ENCODE measurements around the gene PRSS53. TPM values are rescaled to one million over a fixed set of nuclear protein-coding genes. Genes with fewer than 3 reads are reported as not detected.
"Not testable (repeated sequence)": the region's sequence is repeated elsewhere in the genome, so short reads cannot be mapped to it uniquely, and the experiment has no call there.

PRSS53 gene
- total RNA-seq, 1 experiment from 2014 or later = 2.8 TPM

- H3K14ac ChIP-seq (ENCODE audit: insufficient read depth, low read length) = no peak overlapping the region
- H2AFZ ChIP-seq (ENCODE audit: low read length) = no peak overlapping the region
- peak; percentile 89 for DNase-seq
- no peaks in the 10 kb centered on the region for H3K79me1 ChIP-seq (ENCODE audit: insufficient read depth, low read depth, low read length, poor library complexity, severe bottlenecking)
- no peak overlapping the region for H3K4ac ChIP-seq (ENCODE audit: low read depth, low read length)
- H3K9me3 ChIP-seq (ENCODE audit: control insufficient read depth, low read depth, low read length) = no peaks in the 10 kb centered on the region
- no peaks in the 10 kb centered on the region for H4K20me1 ChIP-seq (ENCODE audit: control insufficient read depth, insufficient read depth, insufficient read length)
- Mint-ChIP-seq H3K27ac (no peak overlapping the region), H3K36me3 (ENCODE audit: insufficient read depth in 1 of 3, low read depth in 3 of 3) (peaks cover 12 to 15% (median 12%) of the 10 kb centered on the region in 3 experiments), H3K9me3 (peaks cover 2 to 4% of the 10 kb centered on the region in 2 experiments; a peak in 3 of 5 replicates), H3K4me3 (no peak overlapping the region), H3K4me1 (peaks cover 9 to 14% of the 10 kb centered on the region in 2 experiments), H3K27me3 (ENCODE audit: low read depth) (peaks cover 9% of the 10 kb centered on the region)
- TF ChIP-seq CTCF (conservative IDR thresholded peaks at IDR 0.05) = peak; percentile 79
- H4K8ac ChIP-seq (replicated peaks; ENCODE audit: insufficient read length, low read depth, low read length) = no peak overlapping the region
- no peaks in the 10 kb centered on the region; the same call in 1 of the 2 replicates for H3K79me2 ChIP-seq (ENCODE audit: insufficient read depth, low read length)
- no peak overlapping the region for H2BK5ac ChIP-seq (ENCODE audit: insufficient read length, low read length)
- no peak overlapping the region for H3K4me2 ChIP-seq (ENCODE audit: insufficient read depth, insufficient read length, low read length)
- no peak overlapping the region for H2AK5ac ChIP-seq (ENCODE audit: insufficient read length, low read length)
- no peak overlapping the region for H3K56ac ChIP-seq (ENCODE audit: insufficient read length, low read depth, low read length)
- H2BK20ac ChIP-seq (ENCODE audit: low read depth, low read length, poor library complexity, severe bottlenecking) = no peak overlapping the region
- H3K9ac ChIP-seq (ENCODE audit: extremely low read depth, insufficient read length, low read length) = no peak overlapping the region
- no peaks in the 10 kb centered on the region; the same call in 1 of the 2 replicates for H3K27me3 ChIP-seq (ENCODE audit: insufficient read depth, low read length)
- H3K23me2 ChIP-seq (ENCODE audit: insufficient read length, low read depth, low read length, poor library complexity, severe bottlenecking) = peaks cover 8% of the 10 kb centered on the region
- no peak overlapping the region for H3K27ac ChIP-seq (ENCODE audit: insufficient read length, low read depth, low read length)
- no peak overlapping the region for H2BK15ac ChIP-seq (ENCODE audit: low read depth, low read length)
- no peak overlapping the region for H3K23ac ChIP-seq (ENCODE audit: insufficient read length, low read depth, low read length)
- no peak overlapping the region for H4K5ac ChIP-seq (ENCODE audit: insufficient read length, low read depth, low read length)
- H3T11ph ChIP-seq (ENCODE audit: low read length) = no peak overlapping the region
- WGBS (ENCODE audit: extremely low coverage, insufficient read length, low lambda C conversion rate) = no CpG with 5 or more reads among the region's 33 CpGs
- H3K4me1 ChIP-seq (ENCODE audit: insufficient read depth, low read length) = no peaks in the 10 kb centered on the region
- H3K18ac ChIP-seq (ENCODE audit: insufficient read length, low read depth, low read length) = no peak overlapping the region
- no peak overlapping the region for H4K91ac ChIP-seq (ENCODE audit: insufficient read length, low read depth, low read length)
- no peak overlapping the region for H2BK120ac ChIP-seq (ENCODE audit: low read depth, low read length, poor library complexity, severe bottlenecking)
- no peak overlapping the region for H2BK12ac ChIP-seq (ENCODE audit: insufficient read length, low read depth, low read length)
These were observed 17.0 kb upstream of the PRSS53 start for GRCh38 chr16:31105677-31106213.

DNA sequence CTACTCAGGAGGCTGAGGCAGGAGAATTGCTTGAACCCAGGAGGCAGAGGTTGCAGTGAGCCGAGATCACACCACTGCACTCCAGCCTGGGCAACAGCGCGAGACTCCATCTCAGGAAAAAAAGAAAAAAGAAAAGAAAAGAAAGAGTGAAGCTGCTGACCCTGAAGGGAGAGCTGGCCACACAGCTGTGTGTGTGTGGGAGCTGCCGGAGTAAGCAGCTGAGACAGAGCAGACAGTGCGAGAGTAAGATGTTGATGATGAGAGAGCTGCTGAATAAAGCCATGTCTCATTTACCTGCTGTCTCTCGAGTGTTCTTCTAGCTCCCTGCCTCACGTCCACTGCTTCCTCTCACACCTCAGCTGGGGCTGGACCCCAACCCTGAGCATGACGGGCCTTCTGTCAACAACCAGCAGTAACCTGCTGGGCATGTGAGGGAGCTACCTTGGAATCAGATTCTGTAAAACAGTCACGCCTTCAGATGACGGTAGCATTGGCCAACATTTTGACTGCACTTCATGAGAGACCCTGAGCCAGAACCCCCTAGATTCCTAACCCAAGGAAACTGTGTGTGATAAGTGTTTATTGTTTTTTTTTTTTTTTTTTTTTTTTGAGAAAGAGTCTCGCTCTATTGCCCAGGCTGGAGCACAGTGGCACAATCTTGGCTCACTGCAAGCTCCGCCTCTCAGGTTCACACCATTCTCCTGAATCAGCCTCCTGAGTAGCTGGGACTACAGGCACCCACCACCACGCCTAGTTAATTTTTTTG, 12.3 kb upstream of the PRSS53 start:
- not testable (repeated sequence) for H3K23me2 ChIP-seq (ENCODE audit: insufficient read length, low read depth, low read length, poor library complexity, severe bottlenecking); H3K79me1 ChIP-seq (ENCODE audit: insufficient read depth, low read depth, low read length, poor library complexity, severe bottlenecking); H2BK5ac ChIP-seq (ENCODE audit: insufficient read length, low read length); H2BK20ac ChIP-seq (ENCODE audit: low read depth, low read length, poor library complexity, severe bottlenecking); H3K4me1 Mint-ChIP-seq; H4K8ac ChIP-seq (replicated peaks; ENCODE audit: insufficient read length, low read depth, low read length); H3K23ac ChIP-seq (ENCODE audit: insufficient read length, low read depth, low read length); H2AFZ ChIP-seq (ENCODE audit: low read length); H3K4ac ChIP-seq (ENCODE audit: low read depth, low read length); H3K4me3 Mint-ChIP-seq; H3K14ac ChIP-seq (ENCODE audit: insufficient read depth, low read length); H3K27me3 ChIP-seq (ENCODE audit: insufficient read depth, low read length); DNase-seq; H3K27ac ChIP-seq (ENCODE audit: insufficient read length, low read depth, low read length); H2BK12ac ChIP-seq (ENCODE audit: insufficient read length, low read depth, low read length); H3T11ph ChIP-seq (ENCODE audit: low read length); H3K27ac Mint-ChIP-seq; H3K9me3 Mint-ChIP-seq; H2BK15ac ChIP-seq (ENCODE audit: low read depth, low read length); H4K20me1 ChIP-seq (ENCODE audit: control insufficient read depth, insufficient read depth, insufficient read length); H2BK120ac ChIP-seq (ENCODE audit: low read depth, low read length, poor library complexity, severe bottlenecking); H2AK5ac ChIP-seq (ENCODE audit: insufficient read length, low read length); H3K4me2 ChIP-seq (ENCODE audit: insufficient read depth, insufficient read length, low read length); H3K9me3 ChIP-seq (ENCODE audit: control insufficient read depth, low read depth, low read length); H4K5ac ChIP-seq (ENCODE audit: insufficient read length, low read depth, low read length); H3K18ac ChIP-seq (ENCODE audit: insufficient read length, low read depth, low read length); H3K9ac ChIP-seq (ENCODE audit: extremely low read depth, insufficient read length, low read length); H3K79me2 ChIP-seq (ENCODE audit: insufficient read depth, low read length); H3K36me3 Mint-ChIP-seq (ENCODE audit: insufficient read depth in 1 of 3, low read depth in 3 of 3); H3K4me1 ChIP-seq (ENCODE audit: insufficient read depth, low read length); H4K91ac ChIP-seq (ENCODE audit: insufficient read length, low read depth, low read length); H3K56ac ChIP-seq (ENCODE audit: insufficient read length, low read depth, low read length)
- peaks cover 19% of the 10 kb centered on the region for H3K27me3 Mint-ChIP-seq (ENCODE audit: low read depth)
- no CpG with 5 or more reads among the region's 13 CpGs for WGBS (ENCODE audit: extremely low coverage, insufficient read length, low lambda C conversion rate)

All from H9 (cell line).